ENCODE results near the gene IFITM10. TPM values are rescaled to one million over a fixed set of nuclear protein-coding genes. Genes with fewer than 3 reads are reported as not detected.

Gene IFITM10
- 1 to 10 TPM in 2 of 3 donors, under 1 TPM in 1; 0.46 to 2.8 (median 1.9) TPM for total RNA-seq
- long read RNA-seq, donor 1, partial matches to known transcripts = 0 of 2 reads
- long read RNA-seq, donor 1, other reads (novel, unspliced or antisense) = 2 of 2 reads
- long read RNA-seq, donor 2 = 0 reads

DNA sequence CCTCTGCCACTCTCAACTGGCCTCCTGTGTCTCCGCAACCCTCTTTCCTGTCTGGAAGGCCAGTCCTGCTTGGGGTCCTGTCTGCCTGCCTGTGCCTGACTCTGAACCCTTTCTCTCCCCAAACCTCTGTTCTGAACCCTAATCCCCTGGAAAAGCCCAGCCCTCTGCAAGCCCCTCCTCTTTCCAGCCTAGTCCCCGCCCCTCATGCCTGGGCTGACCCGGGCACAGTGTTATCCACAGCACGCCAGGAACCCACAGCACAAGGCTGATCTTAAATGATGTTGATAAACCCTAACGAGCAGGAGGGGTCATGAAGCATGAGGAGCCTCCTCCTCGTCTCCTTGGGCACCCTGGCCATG lies at the start of gene IFITM10:
IFITM10 (minus strand) TSS at position 115 of the 359 bp plus-strand sequence. CDS start 153 bp downstream, outside the sequence.
- intact Hi-C loops (cut with DNase I, micrococcal nuclease) = no loop called here
- TF ChIP-seq, protein P1, sequence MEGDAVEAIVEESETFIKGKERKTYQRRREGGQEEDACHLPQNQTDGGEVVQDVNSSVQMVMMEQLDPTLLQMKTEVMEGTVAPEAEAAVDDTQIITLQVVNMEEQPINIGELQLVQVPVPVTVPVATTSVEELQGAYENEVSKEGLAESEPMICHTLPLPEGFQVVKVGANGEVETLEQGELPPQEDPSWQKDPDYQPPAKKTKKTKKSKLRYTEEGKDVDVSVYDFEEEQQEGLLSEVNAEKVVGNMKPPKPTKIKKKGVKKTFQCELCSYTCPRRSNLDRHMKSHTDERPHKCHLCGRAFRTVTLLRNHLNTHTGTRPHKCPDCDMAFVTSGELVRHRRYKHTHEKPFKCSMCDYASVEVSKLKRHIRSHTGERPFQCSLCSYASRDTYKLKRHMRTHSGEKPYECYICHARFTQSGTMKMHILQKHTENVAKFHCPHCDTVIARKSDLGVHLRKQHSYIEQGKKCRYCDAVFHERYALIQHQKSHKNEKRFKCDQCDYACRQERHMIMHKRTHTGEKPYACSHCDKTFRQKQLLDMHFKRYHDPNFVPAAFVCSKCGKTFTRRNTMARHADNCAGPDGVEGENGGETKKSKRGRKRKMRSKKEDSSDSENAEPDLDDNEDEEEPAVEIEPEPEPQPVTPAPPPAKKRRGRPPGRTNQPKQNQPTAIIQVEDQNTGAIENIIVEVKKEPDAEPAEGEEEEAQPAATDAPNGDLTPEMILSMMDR (IDR thresholded peaks at IDR 0.05) = no peak
- DNase-seq (peak in 2 of 3 donors; percentile 57 to 62), ATAC-seq (peak; percentile 38)
- Histone ChIP-seq H3K4me3 (no peak within 1 kb of the TSS), H3K36me3 (ENCODE audit: low read depth) (no peaks in the 10 kb centered on the region), H3K4me1 (ENCODE audit: low read depth) (no peaks in the 10 kb centered on the region), H3K9me3 (no peaks in the 10 kb centered on the region)

GRCh38 chr11:1797391-1798125 lies 47.2 kb upstream of the IFITM10 start:
- Histone ChIP-seq H3K4me3 (no peak overlapping the region), H3K4me1 (ENCODE audit: low read depth) (no peaks in the 10 kb centered on the region), H3K9me3 (no peaks in the 10 kb centered on the region), H3K36me3 (ENCODE audit: low read depth) (no peaks in the 10 kb centered on the region)
- ATAC-seq (no peak), DNase-seq (no peak)
- TF ChIP-seq, protein P1 (IDR thresholded peaks at IDR 0.05) = no peak
- intact Hi-C loops (cut with DNase I, micrococcal nuclease) = no loop called here

DNA sequence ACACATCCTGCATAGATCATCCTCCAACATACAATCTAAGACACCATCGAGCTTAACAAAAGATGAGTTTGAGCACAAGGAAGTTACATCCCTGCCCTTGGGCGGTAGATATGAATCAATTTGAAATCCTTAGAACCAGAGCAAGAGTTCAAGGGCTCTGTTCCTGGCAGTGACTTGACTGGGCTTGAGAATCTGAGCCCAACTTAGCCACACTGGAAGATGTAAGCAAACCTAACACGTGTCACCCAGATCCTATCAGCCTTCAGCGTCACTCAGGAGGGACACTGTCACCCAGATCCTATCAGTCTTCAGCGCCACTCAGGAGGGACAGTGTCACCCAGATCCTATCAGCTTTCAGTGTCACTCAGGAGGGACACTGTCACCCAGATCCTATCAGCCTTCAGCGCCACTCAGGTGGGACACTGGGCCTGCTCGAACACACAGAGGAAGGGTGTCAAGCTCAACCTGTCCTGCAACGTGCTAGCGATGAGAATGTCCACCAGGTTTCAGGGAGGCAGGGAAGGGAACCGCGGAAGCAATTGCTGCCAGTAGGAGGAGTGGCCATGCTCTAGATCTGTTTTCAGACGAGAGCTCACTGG lies 46.1 kb upstream of the IFITM10 start:
- intact Hi-C loops (cut with DNase I, micrococcal nuclease) = no loop called here
- H3K36me3 ChIP-seq (ENCODE audit: low read depth) = no peaks in the 10 kb centered on the region
- no peaks in the 10 kb centered on the region for H3K4me1 ChIP-seq (ENCODE audit: low read depth)
- no peak overlapping the region for H3K4me3 ChIP-seq
- TF ChIP-seq, protein P1 (IDR thresholded peaks at IDR 0.05) = no peak
- no peak for DNase-seq
- H3K9me3 ChIP-seq = no peaks in the 10 kb centered on the region
- ATAC-seq = no peak

DNA sequence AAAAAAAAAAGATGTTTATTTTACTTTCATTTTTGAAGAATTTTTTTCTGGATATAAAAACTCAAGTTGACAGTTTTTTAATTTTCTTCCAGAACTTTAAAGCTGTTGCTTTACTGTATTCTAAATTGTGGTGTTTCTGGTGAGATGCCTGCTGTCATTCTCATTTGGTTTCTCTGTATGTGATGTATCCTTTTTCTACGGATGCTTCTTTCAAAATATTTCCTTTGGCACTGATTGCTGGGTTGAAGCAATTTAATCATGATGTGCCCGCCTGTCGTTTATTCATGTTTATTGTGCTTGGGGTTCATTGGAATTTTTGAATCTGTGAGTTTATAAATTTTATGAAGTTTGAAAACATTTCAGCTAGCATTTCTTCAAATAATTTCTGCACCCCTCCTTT lies 42.7 kb upstream of the IFITM10 start:
- DNase-seq (no peak), ATAC-seq (no peak)
- TF ChIP-seq, protein P1 (IDR thresholded peaks at IDR 0.05) = no peak
- no peak overlapping the region for H3K4me3 ChIP-seq
- no peaks in the 10 kb centered on the region for H3K36me3 ChIP-seq (ENCODE audit: low read depth)
- no peaks in the 10 kb centered on the region for H3K4me1 ChIP-seq (ENCODE audit: low read depth)
- no peaks in the 10 kb centered on the region for H3K9me3 ChIP-seq
- intact Hi-C loops (cut with DNase I, micrococcal nuclease) = no loop called here

GRCh38 chr11:1792461-1792860 lies 42.1 kb upstream of the IFITM10 start:
- Histone ChIP-seq H3K4me3 (no peak overlapping the region), H3K4me1 (ENCODE audit: low read depth) (no peaks in the 10 kb centered on the region), H3K9me3 (no peaks in the 10 kb centered on the region), H3K36me3 (ENCODE audit: low read depth) (no peaks in the 10 kb centered on the region)
- ATAC-seq (no peak), DNase-seq (no peak)
- intact Hi-C loops (cut with DNase I, micrococcal nuclease) = no loop called here
- TF ChIP-seq, protein P1 (IDR thresholded peaks at IDR 0.05) = no peak
